ENCODE results near the gene POLR1E.

DNA sequence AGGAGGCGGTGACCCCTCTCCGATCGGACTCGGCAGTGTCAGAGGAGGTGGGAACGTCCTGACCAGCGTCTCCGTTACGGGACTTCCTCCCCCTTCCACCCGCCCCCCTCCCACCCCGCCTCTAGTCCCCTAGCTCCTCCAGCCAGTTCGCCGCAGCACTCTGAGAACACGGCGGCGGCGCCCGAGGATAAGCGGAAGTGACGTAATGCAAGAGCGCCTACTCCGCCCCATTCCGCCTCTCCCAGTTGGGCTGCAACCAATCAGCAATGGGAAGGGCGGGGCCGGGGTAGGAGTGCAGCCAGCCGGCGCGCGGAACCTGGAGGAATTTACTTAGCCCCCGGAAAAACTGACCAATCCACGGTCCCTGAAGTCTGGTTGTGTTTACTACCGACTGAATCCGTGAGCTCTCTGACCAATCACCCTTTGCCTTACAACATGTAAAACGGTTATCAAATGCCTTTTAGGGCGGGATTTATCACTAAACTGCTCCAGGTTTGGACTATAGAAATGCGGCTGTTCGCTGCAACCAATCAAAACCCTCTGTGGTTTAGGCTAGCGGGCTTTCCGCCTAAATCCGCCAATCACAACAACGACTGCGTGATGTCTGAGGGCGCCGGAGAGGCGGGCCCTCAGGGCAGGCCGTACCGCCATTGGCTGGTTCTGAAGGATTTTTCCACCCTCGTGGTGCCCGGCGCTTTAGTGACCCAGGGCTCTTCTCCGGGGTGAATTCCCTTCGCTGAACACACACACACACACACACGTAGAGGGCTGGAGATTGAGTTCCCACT, 20.3 kb upstream of the POLR1E start, which contains the start of gene ZBTB5:
- TF ChIP-seq EZH2phosphoT487 (IDR thresholded peaks at IDR 0.05; ENCODE audit: low read length) (no peak), EZH2 (optimal IDR thresholded peaks at IDR 0.05; ENCODE audit: low read depth, low read length) (no peak)
- TF ChIP-seq, protein P1, sequence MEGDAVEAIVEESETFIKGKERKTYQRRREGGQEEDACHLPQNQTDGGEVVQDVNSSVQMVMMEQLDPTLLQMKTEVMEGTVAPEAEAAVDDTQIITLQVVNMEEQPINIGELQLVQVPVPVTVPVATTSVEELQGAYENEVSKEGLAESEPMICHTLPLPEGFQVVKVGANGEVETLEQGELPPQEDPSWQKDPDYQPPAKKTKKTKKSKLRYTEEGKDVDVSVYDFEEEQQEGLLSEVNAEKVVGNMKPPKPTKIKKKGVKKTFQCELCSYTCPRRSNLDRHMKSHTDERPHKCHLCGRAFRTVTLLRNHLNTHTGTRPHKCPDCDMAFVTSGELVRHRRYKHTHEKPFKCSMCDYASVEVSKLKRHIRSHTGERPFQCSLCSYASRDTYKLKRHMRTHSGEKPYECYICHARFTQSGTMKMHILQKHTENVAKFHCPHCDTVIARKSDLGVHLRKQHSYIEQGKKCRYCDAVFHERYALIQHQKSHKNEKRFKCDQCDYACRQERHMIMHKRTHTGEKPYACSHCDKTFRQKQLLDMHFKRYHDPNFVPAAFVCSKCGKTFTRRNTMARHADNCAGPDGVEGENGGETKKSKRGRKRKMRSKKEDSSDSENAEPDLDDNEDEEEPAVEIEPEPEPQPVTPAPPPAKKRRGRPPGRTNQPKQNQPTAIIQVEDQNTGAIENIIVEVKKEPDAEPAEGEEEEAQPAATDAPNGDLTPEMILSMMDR (IDR thresholded peaks at IDR 0.05; ENCODE audit: low read length): no peak

Measured in MM.1S (cell line).